Activated naive CD4-positive, alpha-beta T cell treated with anti-CD3 and anti-CD28 coated beads, Interleukin-2, amount 10 ng/mL, durations not matched to agents 7 days and 5 days (primary cell): ENCODE results near the gene HEPN1.
A peak's percentile ranks its signal among the peaks of the same experiment; 100 is the strongest.
"Not testable (repeated sequence)": the region's sequence is repeated elsewhere in the genome, so short reads cannot be mapped to it uniquely, and the experiment has no call there.

Experiments used
- CTCF ChIA-PET: fragments of 350-600 bp; sonication (Branson Sonifier 250); formaldehyde crosslinking; loops from one replicate; lab custom pipeline; 2021; ENCODE audit warnings: antibody characterized with exemption; lab: Charles Lee
- DNase-seq: peaks from one replicate; pipeline ENCODE4 v3.0.0-alpha.2; 2020
- H3K27ac Mint-ChIP-seq: one replicate; pipeline ENCODE4 v1.8.0; 2021; ENCODE audit warnings: mild to moderate bottlenecking, moderate library complexity, mixed read lengths
- H3K27me3 Mint-ChIP-seq: one replicate; pipeline ENCODE4 v1.8.0; 2021; ENCODE audit warnings: mild to moderate bottlenecking, mixed read lengths
- H3K36me3 Mint-ChIP-seq: one replicate; pipeline ENCODE4 v1.8.0; 2021; ENCODE audit warnings: mixed read lengths
- H3K4me1 Mint-ChIP-seq: one replicate; pipeline ENCODE4 v1.8.0; 2021; ENCODE audit warnings: mixed read lengths
- H3K4me3 Mint-ChIP-seq: one replicate; pipeline ENCODE4 v1.8.0; 2021; ENCODE audit warnings: mild to moderate bottlenecking, moderate library complexity, mixed read lengths
- H3K9me3 Mint-ChIP-seq: one replicate; pipeline ENCODE4 v1.8.0; 2021; ENCODE audit warnings: mixed read lengths

The HEPN1 gene

DNA sequence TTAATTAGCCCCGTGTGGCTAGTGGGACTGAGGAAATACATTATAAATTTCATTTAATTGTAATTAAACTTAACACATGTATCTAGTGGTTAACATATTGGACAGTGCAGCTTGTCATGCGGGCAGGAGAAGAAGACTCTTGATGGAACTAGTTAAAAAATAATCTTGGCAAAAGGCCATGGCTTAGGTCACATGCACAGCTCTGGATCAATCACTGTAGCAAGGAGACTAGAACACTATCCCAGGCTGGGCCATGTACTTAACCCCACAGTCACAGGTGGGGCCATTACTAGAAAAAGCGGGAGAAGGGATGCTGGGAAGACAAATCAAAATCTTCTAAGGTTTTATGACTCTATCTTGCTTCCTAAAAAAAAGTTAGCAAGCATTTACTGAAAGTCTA lies 25.5 kb downstream of the HEPN1 start:
- DNase-seq: no peak
- peaks cover 17% of the 10 kb centered on the region for H3K36me3 Mint-ChIP-seq
- peaks cover 18% of the 10 kb centered on the region for H3K9me3 Mint-ChIP-seq
- CTCF ChIA-PET: interaction anchor here (0.8 kb wide), 1 partner anchor 272 kb away, joined by 3 read pairs; no protein-coding TSS in a partner anchor
- no peak overlapping the region for H3K27ac Mint-ChIP-seq
- peaks cover 20% of the 10 kb centered on the region for H3K4me1 Mint-ChIP-seq
- no peak overlapping the region for H3K4me3 Mint-ChIP-seq
- H3K27me3 Mint-ChIP-seq: peaks cover 5% of the 10 kb centered on the region

DNA sequence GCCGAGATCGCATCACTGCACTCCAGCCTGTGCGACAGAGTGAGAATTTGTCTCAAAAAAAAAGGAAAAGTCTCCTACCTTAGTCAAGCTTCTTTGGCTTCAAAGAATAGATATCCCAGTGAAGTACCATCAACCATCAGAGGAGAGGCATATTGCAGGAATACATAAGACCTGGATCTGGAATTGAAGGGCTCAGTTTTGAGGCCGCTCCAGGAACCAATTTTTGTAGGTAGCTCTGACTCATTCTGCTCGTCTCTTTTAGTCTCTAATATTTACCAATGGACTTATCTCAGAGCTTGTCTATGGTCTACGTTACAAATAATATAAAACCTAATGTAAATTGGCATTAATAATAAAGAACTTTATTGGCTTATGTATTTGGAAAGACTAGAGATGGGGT lies 26.8 kb downstream of the HEPN1 start:
- CTCF ChIA-PET: no interaction called here
- H3K9me3 Mint-ChIP-seq: peaks cover 18% of the 10 kb centered on the region
- peaks cover 17% of the 10 kb centered on the region for H3K36me3 Mint-ChIP-seq
- no peaks in the 10 kb centered on the region for H3K27me3 Mint-ChIP-seq
- DNase-seq: no peak
- H3K4me1 Mint-ChIP-seq: peaks cover 20% of the 10 kb centered on the region
- no peak overlapping the region for H3K27ac Mint-ChIP-seq
- H3K4me3 Mint-ChIP-seq: no peak overlapping the region

GRCh38 chr11:124946735-124947141 lies 27.7 kb downstream of the HEPN1 start:
- peaks cover 17% of the 10 kb centered on the region for H3K36me3 Mint-ChIP-seq
- CTCF ChIA-PET: no interaction called here
- no peak overlapping the region for H3K4me3 Mint-ChIP-seq
- DNase-seq: no peak
- H3K9me3 Mint-ChIP-seq: peaks cover 18% of the 10 kb centered on the region
- H3K27me3 Mint-ChIP-seq: no peaks in the 10 kb centered on the region
- H3K27ac Mint-ChIP-seq: no peak overlapping the region
- peaks cover 20% of the 10 kb centered on the region for H3K4me1 Mint-ChIP-seq

DNA sequence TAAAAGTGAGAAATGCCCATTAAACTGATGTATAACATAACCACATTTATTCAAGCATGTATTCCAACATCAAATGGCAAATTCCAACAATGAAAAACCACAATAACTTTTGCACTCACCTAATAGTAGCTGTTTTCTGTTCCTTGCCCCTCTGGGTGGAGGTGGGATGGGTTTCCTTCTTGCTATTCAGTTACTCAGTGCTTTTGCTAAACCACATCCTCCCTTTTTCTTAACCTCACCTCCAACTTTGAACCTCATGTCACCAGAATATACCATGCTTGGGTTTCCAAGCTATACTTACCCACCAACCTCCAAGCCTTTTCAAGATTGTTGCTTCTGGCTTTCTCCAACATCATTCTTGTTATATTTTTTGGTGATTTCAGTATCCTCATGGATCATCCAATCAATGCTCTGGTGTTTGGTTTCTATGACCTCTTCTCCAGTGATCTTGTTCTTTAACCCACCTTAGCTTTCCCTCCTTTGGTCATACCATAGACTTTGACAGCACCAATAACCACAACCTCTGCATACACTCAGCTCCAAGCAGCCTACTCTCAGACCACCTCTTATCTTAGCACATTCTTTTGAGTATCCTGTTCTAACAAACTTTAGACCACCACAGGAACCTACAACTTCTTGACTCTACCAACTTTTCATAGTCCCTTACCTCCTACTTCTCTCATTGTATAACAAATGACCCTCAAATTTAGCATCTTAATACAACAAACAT lies 31.7 kb downstream of the HEPN1 start:
- Mint-ChIP-seq H3K36me3 (peaks cover 19% of the 10 kb centered on the region), H3K9me3 (peaks cover 18% of the 10 kb centered on the region), H3K27me3 (no peaks in the 10 kb centered on the region), H3K4me3 (no peak overlapping the region), H3K27ac (no peak overlapping the region), H3K4me1 (peaks cover 16% of the 10 kb centered on the region)
- DNase-seq: peak; percentile 59
- CTCF ChIA-PET: interaction anchor here (0.8 to 3.0 kb wide), 5 partner anchors 10 to 74 kb away, joined by 3 to 10 read pairs (median 3); partner anchors contain the start of gene HEPACAM

GRCh38 chr11:124951341-124951740 lies 32.3 kb downstream of the HEPN1 start:
- no peak overlapping the region for H3K4me3 Mint-ChIP-seq
- H3K27me3 Mint-ChIP-seq: no peaks in the 10 kb centered on the region
- H3K4me1 Mint-ChIP-seq: peaks cover 18% of the 10 kb centered on the region
- CTCF ChIA-PET: interaction anchor here (0.8 to 1.4 kb wide), 4 partner anchors 10 to 75 kb away, joined by 3 to 10 read pairs (median 3); no protein-coding TSS in a partner anchor
- peaks cover 21% of the 10 kb centered on the region for H3K36me3 Mint-ChIP-seq
- no peak for DNase-seq
- H3K9me3 Mint-ChIP-seq: peaks cover 18% of the 10 kb centered on the region
- no peak overlapping the region for H3K27ac Mint-ChIP-seq

DNA sequence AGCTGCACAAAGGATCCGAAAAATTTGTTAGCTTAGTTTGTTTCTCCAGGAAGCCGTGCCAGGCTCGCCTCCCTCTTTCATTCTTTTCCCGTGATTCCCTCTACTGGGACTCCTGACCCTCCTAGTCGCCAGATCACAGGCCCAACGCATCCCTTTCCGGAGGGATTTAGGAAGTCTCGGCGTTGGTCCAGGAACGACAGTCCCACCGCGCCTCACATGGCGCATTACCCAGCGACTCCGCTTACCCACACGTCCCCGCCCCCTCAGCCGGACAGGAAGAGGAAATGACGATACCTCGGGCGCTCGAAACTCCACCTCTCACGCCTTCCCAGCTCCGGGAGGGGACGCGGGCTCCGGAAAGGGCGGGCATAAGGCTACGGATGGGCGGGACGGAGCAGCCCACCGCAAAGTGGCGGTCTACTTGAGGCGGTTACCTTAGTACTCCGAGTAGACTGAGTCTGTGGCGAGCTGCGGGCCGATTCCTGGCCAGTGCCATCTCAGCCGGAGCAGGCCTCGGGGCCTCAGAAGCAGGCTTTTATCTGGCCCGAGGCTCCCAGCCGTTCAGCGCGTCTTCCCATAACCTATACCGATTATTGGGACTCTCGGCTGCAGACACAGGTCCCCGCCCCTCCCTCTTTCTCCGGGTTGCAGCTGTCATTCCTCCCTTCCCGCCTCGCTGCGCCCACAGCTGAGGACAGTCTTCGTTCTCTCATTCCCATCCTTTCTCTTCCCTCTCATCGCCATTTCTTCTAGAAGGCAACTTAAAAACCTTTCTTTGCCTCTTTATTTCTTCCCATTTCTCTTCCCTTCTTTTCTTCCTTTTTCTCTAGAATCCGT lies 34.9 kb downstream of the HEPN1 start, which contains the start of gene CCDC15:
Gene CCDC15, plus strand, starts transcription at position 450 of the 837 bp plus-strand sequence. CDS start 531 bp downstream, outside the sequence.
- CTCF ChIA-PET: interaction anchor here (0.6 to 1.9 kb wide), 7 partner anchors 18 to 394 kb away, joined by 3 to 8 read pairs (median 4); partner anchors contain the start of gene HEPACAM
- Mint-ChIP-seq H3K9me3 (peaks cover 4% of the 10 kb centered on the region), H3K27me3 (no peaks in the 10 kb centered on the region), H3K4me3 (no peak within 1 kb of the TSS), H3K4me1 (peaks cover 16% of the 10 kb centered on the region), H3K36me3 (peaks cover 18% of the 10 kb centered on the region), H3K27ac (no peak within 1 kb of the TSS)
- DNase-seq: peak; percentile 97

- Mint-ChIP-seq H3K36me3 (peaks cover 14% of the 10 kb centered on the region), H3K27me3 (no peaks in the 10 kb centered on the region), H3K9me3 (no peaks in the 10 kb centered on the region), H3K4me1 (peaks cover 16% of the 10 kb centered on the region), H3K27ac (no peak overlapping the region), H3K4me3 (no peak overlapping the region)
- CTCF ChIA-PET: interaction anchor here (0.6 to 1.9 kb wide), 3 partner anchors 18 to 394 kb away, joined by 3 to 8 read pairs (median 4); partner anchors contain the start of gene HEPACAM
- no peak for DNase-seq
Measured at GRCh38 chr11:124954590-124954955, 35.5 kb downstream of the HEPN1 start.

- CTCF ChIA-PET: interaction anchor here (1.9 kb wide), 1 partner anchor 19 kb away, joined by 8 read pairs; the partner anchor contains the start of gene HEPACAM
- no peaks in the 10 kb centered on the region for H3K27me3 Mint-ChIP-seq
- H3K36me3 Mint-ChIP-seq: peaks cover 14% of the 10 kb centered on the region
- no peak for DNase-seq
- peaks cover 16% of the 10 kb centered on the region for H3K4me1 Mint-ChIP-seq
- no peak overlapping the region for H3K27ac Mint-ChIP-seq
- no peaks in the 10 kb centered on the region for H3K9me3 Mint-ChIP-seq
- H3K4me3 Mint-ChIP-seq: no peak overlapping the region
Measured at GRCh38 chr11:124955035-124955434, 36.0 kb downstream of the HEPN1 start.

DNA sequence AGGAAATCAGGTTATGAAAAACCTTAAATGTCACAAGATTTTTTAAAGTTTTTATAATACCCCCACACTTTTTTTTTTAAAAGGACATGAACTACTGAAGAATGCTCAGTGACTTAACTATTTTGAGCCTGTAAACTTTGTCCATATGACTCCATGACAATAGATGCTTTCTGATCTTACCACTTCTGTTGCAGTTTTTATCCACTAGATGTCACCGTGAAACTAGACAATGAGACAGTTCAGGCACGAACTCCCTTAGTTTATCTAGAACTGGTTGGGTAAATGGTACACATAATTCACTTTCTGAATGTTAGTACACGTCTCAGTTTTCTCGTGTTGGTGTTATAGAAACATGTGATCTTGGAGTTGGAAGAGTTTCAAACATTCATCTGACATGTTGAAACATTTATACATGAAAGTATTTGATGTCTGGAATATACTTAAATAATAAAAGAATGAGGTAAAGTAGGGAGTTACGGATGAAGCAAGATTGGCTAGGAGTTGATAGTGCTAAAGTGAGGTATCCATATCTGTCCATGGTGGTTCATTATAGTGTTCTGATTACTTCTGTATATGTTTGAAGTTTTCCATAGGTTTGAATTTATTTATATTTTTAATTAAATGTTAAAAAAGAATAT lies 43.0 kb downstream of the HEPN1 start:
- H3K4me1 Mint-ChIP-seq: peaks cover 6% of the 10 kb centered on the region
- H3K27me3 Mint-ChIP-seq: no peaks in the 10 kb centered on the region
- CTCF ChIA-PET: interaction anchor here (0.8 to 3.4 kb wide), 3 partner anchors 11 to 248 kb away, joined by 3 to 24 read pairs (median 3); no protein-coding TSS in a partner anchor
- DNase-seq: no peak
- no peak overlapping the region for H3K4me3 Mint-ChIP-seq
- H3K9me3 Mint-ChIP-seq: no peaks in the 10 kb centered on the region
- H3K36me3 Mint-ChIP-seq: peaks cover 16% of the 10 kb centered on the region
- H3K27ac Mint-ChIP-seq: no peak overlapping the region

DNA sequence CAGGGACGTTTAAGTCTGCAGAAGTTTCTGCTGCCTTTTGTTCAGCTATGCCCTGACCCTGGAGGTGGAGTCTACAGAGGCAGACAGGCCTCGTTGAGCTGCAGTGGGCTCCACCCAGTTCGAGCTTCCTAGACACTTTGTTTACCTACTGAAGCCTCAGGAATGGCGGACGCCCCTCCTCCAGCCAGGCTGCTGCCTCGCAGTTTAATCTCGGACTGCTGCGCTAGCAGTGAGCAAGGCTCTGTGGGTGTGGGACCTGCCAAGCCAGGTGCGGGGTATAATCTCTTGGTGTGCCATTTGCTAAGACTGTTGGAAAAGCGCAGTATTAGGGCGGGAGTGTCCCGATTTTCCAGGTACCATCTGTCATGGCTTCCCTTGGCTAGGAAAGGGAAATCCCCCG lies 49.1 kb downstream of the HEPN1 start:
- H3K27ac Mint-ChIP-seq, H3K36me3 Mint-ChIP-seq, H3K4me1 Mint-ChIP-seq, H3K4me3 Mint-ChIP-seq, H3K27me3 Mint-ChIP-seq, DNase-seq, H3K9me3 Mint-ChIP-seq: not testable (repeated sequence)
- CTCF ChIA-PET: interaction anchor here (0.9 kb wide), 1 partner anchor 156 kb away, joined by 3 read pairs; no protein-coding TSS in a partner anchor
